GM18870 (cell line): Measurements from ENCODE around the gene EHD1.

Source experiments
- ATAC-seq: cut with Tn5 transposase; IDR thresholded peaks from one replicate; pipeline ENCODE4 v1.9.1; 2021; ENCODE audit warnings: moderate library complexity; ENCODE audit not compliant: unreplicated experiment

Gene EHD1

DNA sequence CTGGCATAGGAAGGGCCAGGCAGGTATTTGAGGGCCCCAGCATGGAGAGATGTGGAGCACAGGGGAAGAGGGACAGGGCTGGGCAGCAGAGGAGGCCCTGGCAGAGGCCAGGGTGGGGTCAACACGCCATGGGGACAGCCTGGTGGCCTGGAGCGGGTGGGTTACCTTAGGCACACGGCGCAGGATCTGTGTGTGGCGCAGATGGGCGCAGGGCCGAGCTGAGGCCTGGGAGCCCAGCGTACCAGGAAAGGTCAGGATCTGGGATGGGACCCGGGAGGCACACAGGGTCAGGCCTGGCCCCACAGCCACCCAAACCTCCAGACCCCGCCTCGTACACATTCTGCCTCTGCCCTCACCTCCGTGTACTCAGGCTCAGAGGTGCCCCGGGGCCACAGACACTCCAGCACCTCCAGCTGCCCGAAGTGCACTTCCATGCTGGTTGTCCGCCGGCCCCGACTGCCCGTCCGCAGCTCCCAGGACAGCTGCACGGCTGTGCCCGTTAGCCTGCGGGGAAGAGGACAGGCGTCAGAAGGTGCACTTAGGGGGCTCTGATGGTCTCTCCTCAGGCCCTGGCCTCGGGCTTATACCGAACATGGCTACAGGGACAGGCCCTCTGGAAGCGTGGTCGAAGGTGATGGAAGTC, 32.2 kb upstream of the EHD1 start:
- ATAC-seq, result no peak

DNA sequence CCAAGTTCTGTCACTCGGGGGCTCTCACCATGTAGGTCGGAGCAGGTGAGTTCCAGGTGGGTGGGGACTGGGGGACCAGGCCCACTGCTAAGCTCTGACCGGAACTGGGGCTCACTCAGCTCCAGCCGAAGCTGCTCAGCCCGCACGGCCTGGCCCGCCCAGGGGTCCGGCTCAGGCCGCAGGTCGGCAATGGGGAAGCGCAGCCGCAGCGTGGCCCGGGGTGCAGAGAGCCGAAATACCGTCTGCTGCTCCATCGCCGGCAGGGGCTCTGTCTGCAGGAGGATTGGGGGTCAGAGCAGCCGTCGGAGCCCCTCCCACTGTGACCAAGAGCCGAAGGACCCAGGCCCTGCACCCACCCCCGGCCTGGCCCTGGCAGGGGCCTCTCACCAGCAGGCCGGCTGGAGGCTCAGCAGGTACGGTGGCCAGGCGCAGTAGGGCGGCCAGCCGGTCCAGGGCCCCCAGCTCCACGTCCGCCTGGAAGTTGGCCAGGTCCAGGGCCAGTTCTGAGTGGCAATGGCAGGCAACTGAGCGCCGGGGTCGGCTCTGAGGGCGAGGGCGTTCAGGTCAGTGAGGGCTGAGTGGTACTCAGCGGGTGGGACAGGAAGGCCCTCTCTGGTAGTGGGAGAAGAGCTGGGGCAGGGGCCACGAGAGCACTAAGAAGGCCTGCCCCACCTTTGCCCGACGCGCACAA, 31.4 kb upstream of the EHD1 start:
- ATAC-seq, result no peak

DNA sequence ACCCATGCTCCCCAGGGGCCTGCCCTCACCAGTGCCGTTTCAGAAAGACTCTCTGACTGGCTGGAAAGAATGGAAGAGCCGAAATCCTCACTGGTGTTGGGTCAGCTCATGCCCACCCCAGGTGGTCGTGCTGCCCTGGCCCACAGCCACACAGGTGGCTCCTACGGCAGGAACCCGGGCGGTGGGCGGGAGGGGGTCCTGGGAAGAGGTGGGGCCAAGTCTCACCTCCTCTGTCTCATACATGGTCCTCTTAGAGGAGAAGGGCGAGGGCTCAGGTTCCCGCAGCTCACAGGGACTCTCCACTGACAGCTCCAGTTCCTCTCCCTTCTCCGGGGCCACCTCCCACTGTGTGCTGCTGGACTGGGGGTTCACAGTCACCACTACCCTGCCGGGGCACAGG, 30.3 kb upstream of the EHD1 start:
- no peak for ATAC-seq

DNA sequence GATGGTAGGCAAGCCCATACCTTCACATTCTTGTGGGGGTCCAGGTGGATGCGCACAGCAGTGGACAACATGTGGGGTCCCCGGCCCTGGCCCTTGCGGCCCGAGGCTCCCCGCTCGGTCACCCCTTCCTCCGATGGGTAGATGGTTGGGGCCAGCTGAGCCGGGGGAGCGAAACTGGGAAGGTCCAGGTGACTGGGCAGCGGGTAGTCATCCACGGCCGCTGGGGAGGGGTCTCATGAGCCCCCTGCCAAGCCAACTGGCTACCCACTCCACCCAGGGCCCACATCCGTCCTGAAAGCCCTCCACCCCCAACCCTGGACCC, 27.9 kb upstream of the EHD1 start:
- ATAC-seq, result no peak

DNA sequence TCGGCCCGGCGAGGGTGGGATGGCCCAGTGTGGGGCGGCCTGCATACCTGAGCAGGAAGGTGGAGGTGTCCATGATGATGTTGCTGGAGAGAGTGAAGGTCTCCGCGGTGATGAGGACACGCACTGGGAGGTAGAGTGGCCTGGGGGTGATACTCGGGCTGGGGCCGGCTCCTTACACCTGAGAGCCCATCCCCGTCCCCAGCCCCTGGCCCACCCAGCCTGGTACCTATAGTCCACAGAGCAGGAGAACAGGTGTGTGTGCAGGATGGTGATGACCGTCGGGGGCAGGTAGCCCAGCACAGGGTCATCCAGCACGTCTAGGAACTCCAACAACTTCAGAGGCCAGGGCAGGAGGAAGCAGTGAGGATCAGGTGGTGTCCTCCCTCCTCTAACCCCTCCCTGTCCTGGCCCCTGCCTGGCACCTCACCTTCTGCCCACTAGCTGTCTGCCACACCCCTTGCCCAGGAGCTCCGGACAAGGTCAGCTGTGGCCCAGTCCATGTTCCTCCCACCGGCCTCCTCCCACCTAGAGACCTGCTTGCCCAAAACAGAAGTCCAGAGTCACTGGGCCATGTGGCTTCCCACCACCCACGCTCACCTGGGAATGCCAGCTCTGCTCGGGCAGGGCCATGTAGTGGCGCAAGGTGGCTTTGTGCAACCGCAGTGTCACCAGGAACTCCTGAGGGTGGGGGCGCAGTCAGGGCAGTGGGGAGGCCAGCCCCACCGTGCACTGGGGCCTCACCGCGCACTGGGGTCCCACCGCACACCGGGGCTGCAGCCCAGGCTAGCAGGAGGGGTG, 27.3 kb upstream of the EHD1 start:
- ATAC-seq, result no peak

DNA sequence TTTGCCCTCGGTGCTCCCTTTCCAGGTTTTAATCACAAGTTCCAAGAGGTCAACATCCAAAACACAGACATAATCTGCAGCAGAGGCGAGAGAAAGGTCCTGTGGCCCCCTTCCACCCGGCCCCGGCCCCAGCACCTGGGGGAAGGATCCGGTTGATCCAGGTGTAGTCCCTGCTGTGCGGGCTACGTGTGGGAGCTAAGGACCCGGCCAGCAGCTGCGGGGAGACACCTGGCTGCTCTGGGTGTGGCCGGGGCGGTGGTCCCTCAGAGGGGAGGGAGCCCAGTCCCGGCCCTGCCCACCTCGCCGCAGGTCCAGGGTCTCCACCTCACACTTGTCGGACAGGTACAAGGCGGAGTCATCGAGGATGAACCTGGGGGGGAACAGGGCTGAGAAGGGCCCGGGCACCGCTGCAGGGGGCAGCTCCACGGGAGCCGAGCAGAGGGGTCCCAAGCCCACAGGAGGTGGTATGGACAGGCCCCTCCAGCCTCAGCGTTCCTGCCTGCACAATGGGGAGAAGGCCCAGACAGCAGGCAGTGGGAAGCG, 24.9 kb upstream of the EHD1 start:
- ATAC-seq, result no peak

DNA sequence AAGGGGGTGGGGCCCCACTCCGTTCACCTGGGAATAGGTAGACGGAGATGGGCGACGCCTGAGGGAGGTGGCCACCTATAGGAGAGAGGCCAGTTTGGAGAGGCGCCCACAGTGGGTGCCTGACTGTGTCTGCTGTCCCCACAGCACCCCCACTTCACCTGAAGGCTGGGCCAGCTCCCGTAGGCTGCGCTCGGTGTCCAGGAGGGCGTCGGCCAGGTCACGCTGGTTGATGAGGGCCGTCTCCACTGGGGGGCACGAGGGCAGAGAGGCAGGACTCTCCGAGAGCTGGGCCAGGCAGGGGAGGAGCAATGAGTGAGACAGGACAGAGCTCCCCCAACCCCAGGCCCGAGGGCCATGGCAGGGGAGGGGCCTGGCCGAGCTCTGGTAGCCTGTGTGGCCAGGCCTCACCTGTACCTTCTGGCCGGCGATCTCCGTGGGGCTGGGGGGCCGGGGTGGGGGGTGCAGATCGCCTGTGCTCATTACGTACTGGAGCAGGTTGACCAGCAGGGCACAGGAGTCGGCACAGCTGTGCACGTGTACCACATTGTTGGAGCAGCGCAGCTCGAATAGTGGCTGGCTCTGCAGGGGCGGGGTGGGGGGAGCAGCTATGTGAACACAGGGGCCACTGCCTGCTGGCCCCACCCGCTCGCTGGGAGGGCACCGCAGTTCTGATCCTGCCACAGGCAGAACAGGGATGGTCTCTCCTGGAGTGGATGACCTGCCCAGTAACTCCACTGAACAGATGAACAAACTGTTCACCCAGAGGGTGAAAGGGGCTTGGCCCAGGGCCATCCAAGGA, 23.9 kb upstream of the EHD1 start:
- ATAC-seq, result no peak

DNA sequence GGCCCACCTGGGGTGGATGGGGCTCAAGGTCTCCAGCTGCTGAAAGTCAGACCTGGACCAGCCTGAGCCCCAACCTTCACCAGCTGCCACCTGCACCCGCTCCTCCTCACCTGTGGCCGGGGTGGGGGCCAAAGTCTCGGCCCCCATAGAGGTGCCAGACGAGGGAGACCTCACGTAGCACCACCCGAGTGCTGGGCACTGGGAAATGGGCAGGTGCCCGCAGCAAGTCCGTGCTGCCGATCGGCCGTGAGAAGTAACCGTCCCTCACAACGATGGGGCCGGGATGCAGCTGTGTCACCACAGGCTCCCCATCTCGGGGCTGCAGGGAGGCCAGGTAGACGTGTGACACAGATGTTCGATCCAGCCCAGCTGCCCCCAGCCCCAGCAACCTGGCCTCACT, 22.4 kb upstream of the EHD1 start:
- ATAC-seq, result no peak

DNA sequence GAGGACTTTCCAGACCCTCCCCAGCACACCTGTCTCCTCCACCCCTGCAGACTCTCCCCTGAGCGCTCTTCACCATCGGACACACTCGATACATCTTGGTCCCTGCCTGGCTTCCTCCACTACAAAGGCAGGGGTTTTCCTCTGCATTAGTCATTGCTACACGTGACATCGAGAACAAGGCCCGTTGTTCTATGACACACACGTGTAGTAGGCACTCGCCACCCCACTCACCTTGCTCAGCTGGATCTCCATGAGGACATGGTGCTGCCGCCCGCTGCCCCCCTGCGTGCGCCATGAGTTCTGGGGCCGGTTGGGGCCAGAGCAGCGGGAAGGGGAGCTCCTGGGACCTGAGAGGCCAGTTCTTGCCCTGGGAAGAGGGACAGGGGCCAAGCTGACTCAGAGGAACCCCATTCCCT, 21.9 kb upstream of the EHD1 start:
- no peak for ATAC-seq

DNA sequence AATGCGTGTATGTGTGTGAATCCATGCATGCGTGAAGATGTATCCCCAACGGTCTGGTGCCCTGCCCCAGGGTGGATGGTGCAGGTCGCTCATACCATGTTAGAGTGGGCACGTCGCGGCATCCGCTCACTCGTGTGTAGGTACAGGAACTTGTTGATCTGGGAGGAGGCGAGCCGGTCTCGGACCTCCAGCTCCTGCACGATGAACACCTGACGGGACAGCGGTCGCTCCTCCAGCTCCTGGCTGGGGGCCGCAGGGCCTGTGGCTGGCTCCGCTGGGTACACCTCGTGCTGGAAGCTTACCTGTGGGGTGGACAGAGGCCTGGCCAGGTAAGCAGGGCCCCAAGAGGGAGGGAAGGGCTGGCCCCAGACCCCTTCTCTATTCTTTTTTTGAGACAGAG, 20.1 kb upstream of the EHD1 start:
- ATAC-seq, result no peak

DNA sequence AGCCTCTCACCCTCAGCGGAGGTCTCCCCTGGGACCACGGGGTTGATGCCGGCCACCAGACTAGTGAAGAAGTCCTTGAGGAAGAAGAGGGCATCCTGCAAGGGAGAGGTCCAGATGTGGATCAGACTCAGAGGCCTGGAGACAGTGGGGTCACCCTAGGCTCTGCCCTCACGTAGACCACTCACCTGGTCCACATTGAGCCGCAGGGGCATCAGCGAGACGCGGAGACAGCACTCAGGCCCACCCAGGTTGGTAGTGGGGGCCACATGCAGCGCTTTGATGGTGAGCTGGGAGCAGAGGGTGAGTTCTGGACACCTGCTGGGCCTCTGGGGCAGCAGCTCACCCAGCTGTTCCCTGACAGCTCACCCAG, 19.6 kb upstream of the EHD1 start:
- no peak for ATAC-seq

DNA sequence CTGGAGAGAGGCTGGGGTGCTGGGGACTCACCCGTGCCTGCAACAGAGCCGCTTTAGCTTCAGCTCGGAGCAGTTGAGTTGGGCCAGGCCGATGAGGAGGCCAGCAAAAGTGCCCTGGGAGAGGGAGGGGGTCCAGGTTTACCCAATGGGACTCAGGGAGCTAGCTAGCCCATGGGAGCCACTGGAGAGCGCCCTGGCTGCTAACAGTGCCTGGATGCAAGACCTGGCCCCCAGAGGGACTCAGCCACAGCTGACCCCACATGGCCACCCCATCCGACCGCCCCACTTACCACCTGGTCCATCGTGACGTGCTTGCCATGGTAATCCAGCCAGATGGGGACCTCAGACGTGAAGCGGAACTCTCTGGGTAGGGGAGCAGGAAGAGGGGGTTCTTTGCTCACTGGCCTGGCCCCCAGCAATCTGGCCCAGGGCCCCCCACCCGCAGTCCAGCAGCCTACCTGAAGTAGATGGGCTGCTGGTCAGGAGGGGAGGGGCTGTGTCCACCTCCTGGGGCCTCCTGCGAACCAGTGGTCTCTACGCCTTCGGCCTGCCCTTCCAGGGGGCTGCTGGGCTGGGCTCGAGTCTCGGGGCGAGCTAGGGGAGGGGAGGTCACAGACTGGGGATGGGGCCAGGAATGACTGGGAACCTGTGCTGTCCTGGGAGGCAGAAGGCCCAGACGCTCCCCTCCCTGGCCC, 19.1 kb upstream of the EHD1 start:
- no peak for ATAC-seq

DNA sequence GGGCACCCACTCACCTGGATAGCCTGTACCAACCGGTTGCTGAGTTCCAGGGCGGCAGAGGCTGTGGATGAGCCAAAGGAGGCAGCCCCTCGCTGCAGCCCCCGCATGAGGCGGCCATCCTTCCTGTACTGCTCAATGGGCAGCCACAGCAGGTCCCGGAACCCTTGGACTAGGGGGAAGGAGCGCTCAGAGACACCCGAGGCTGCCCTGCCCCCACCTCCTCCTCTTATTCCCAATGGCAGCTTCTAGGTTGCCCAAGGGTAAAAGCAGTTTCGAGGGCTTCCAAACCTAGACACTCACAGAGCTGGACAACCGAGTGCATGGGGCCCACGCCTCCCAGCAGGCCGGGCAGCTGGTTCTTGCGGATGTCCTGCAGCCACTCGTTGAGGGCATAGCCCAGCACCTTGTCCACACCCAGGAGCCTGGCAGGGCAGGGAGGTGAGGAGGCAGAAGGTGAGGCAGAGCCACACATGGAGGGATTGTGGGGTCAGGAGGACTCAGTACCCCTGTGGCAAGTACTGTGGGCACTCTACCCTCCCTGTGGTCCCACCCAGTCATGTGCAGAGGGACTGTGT, 18.1 kb upstream of the EHD1 start:
- no peak for ATAC-seq

DNA sequence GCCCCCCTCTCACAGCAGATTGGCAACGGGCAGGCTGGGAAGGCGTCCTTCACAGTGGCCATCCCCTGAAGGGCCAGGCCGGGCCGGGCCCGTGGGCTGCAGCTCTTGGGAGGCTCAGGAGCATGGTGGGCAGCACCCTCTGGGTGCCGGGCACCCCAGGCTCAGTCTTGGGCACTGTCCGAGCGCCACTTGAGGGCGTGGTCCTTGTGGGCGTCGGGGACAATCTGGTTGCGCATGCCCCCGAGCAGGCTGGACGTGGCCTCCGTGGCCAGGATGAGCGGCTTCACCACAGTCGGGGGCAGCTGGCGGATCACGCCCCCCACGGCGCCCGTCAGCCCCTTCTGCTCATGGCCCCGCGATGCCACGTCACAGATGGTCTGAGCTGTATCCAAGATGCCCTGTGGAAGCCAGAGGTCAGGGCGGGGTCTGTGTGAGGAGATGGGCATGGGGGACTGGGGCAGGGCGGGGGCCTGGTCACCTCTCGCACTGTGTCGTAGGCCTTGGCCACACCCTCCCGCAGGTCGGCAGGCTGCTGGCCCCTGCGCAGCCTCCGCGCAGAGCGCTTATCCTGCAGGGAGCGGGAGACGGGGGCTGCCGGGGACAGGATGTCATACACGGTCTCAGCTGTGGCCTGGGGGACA, 16.5 kb upstream of the EHD1 start:
- ATAC-seq, result no peak

DNA sequence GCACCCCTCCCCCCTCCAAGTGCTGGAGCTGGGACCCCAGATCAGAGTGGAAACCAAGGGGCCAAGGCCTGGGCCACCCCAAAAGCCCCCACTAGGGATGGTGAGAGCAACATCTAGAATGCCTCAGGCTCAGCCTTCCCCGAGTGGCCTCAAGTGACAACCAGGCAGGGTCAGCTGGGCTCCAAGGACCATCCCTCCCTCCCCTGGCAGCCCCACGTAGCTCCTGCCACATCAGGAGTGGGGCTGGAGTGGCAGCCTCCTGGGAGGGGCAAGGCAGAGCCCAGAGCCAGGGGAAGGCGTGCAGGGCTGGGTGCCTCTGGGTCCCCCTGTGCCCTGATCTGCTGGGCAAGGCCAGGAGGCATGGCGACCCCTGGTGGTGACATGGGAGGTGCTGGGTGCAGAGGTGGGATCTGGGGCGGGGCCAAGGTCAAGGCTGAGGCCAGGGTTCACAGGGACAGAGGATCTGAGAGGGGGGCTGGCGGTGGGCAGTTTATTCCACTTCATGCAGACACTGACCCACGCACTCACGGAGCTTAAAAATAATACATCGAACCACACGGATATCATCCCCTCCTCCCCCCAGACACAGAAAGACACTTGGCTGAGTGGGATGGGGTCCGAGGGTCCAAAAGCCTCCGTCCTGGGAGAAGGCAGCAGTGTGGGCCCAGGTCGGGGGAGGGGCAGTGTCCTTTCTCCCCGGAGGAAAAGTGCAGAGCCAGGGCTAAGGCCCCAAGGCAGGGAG, 15.8 kb upstream of the EHD1 start:
- no peak for ATAC-seq

DNA sequence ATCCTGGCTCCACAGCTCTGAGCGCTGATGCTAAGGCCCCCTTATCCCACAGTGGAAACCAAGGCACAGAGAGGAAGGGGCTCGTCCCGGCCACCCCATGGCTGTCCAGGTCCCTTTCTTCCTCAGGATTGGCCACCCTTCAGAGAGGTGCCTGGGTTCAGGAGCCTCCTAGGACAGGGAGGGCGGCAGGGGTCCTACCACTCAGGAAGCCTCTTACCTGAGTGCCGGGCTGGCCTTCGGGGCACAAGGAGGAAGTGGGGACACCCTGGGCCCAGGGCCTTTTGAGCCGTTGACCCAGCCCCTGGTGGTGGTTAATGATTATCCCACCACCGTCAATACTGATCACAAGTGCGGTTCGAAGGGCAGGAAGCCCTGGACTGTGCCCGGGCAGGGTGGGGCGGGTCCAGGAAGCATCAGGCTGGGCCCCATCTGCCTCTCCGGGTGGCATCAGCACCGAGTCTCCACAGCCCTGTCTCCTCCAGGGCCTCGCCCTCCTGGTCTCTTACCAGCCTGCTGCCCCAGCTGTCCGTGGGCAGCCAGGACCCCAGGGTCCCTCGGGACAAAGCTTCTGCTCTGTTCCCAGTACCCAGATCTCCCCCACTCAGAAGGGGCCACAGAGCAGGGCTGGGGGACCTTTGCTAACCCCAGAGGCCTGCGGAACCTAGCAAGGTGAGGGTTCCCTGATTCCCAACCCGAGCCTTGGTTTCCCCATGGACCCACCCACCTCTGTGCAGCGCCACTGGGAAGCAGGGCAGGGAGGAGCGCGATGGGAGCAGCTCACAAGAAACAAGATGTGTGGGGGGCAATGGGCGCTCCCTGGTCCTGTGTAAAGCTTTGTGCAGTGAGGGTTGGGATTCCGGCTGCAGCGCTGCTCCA, 15.0 kb upstream of the EHD1 start:
- ATAC-seq, result no peak

DNA sequence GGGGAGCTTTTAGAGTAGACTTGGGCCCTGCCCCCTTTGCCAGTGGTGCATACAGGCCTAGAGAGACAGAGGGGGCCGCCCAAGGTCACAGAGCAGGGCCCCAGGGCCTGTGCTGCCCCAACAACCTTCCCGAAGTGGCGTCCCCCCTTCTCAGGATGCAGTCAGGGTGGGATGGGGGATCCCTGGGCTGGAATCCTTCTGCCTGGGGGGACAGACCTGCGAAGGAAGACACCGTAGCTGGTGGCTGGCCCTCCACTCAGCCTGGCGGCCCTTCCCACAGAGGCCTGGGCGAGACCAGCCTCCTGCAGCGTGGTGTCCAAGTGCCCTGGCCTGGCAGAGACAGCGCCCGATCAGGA, 14.4 kb upstream of the EHD1 start:
- no peak for ATAC-seq

DNA sequence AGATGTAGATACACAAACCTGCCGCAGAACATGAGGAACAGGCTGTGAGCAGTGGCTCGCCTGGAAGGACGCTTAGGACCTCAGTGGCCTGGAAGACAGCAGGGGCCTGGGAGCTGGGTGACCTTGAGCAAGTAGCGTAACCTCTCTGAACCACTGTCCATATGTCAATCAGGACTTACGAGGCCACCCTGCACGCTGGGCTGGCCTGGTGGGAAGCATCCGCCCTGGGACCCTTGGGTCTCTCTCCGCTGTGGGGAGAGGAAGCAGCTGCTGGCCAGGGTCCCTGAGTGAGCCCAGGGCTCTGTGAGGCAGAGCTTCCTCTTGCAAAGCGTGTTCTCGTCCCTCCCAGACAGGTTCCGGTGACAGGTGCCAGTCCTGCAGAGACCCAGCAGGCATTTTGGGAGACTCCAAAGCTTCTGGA, 14.0 kb upstream of the EHD1 start:
- ATAC-seq, result no peak
